NAMALWA (cell line): ENCODE data around the gene SFXN5.
A peak's percentile ranks its signal among the peaks of the same experiment; 100 is the strongest.
"Not testable (repeated sequence)": the region's sequence is repeated elsewhere in the genome, so short reads cannot be mapped to it uniquely, and the experiment has no call there.

Source experiments
- DNase-seq: peaks from one replicate; pipeline ENCODE4 v3.0.0-alpha.2; 2015; ENCODE audit warnings: low spot score

The SFXN5 gene

DNA sequence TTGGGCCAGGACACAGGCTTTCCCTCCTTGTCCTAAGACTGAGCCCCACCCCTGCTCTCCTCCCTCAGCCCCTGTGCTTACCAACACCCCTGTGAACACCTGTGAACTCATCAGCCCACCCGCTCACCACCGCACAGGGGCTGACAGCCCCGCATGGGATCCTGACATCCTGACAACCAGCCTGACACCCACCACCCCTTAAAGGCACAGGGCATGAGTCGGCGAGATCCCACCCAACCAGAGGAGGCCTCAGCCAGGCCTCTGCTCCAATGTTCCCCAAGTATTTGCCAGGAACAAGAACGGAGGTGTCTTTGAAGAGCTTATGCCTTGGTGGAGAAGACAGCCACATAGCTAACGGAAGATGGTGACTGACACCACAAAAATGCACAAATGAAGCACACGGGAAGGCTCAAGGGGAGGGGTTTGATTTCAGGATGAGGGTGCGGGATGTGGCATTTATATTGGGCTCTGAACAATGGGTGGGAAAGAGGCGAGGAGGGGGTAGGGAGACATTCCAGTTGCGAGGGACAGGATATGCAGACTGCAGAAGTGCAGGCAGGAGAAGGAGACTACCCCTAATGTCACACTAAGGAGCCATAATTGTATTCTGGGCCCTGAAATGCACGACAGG, 30.2 kb upstream of the SFXN5 start:
- DNase-seq: no peak

DNA sequence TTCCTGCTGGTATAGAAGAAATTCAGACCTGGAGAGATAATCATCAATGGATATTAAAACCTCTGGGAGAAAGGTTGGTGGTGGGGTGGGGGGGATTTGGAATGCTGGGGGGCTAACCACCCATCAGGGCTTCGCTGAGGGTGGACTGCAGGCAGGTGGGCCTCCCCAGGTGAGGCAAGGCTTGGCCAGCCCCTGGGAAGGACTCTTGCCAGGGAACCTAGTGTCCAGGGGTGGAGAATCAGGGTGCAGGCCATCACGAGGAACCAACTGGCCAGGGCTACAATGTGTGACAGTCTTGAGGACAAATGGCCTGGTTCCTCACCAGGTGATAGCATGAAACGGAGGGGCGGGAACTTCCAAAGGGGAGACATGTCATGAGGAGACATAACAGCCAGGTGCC, 29.4 kb upstream of the SFXN5 start:
- no peak for DNase-seq

DNA sequence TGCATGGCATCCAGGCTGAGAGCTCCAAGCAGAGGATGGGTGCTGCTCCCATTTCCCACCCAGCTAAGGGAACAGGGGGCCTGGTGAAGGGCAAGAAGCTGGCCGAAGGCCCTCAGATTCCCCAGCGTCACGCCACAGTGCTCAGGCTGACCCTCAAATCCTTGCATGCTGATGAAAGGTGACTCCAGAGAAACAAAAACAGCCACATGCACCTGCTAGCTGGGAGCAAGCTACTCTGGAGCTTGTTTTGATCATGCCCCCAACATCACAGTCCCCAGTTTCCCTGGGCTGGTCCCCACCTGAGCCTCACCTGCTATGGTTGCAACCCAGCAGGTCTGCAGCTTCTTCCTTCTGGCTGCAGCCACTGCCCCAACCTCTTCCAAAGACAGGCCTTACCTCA, 28.0 kb upstream of the SFXN5 start:
- DNase-seq: no peak

DNA sequence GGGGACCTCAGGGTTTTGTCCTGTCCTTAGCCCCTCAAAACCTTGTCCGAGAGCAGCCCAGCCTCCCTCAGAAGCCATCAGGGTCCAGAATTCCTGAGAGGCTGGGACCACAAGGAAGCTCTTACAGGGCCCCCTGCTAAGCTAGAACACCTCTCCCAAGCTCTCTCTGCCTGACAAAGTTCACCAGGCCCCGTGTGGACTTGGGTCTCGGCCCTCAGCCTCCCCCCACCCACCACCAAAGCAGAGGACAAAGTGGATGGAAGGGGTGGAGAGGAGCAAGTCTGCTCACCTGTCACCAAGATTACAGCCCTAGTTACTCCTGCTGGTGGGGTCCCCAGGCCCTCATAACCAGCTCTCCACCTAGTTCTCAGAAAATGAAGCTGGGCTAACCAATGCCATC, 24.4 kb upstream of the SFXN5 start:
- no peak for DNase-seq

DNA sequence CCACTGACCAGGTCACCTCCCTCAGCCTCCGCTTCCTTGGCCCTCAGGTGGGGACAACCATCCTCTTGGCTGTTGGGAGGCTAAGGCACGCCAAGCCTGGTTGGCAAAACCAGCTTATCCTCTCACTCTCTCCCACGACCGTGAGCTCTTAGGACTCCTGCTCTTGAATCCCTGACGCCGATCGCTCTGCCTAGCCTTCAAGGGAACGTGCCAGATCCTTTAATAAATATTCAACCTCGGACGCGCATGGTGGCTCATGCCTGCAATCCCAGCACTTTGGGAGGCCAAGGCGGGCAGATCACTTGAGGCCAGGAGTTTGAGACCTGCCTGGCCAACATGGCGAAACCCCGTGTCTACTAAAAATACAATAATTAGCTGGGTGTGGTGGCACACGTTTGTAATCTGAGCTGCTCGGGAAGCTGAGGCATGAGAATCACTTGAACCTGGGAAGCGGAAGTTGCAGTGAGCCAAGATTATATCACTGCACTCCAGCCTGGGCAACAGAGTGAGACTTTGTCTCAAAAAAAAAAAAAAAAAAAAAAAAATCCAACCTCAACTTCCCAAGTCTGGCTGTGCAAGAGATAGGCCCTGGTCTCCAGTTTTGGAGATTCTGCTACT, 22.2 kb upstream of the SFXN5 start:
- DNase-seq: not testable (repeated sequence)

GRCh38 chr2:73092146-73092783, 20.8 kb upstream of the SFXN5 start:
- DNase-seq: no peak

GRCh38 chr2:73091696-73092095, 20.2 kb upstream of the SFXN5 start:
- no peak for DNase-seq

DNA sequence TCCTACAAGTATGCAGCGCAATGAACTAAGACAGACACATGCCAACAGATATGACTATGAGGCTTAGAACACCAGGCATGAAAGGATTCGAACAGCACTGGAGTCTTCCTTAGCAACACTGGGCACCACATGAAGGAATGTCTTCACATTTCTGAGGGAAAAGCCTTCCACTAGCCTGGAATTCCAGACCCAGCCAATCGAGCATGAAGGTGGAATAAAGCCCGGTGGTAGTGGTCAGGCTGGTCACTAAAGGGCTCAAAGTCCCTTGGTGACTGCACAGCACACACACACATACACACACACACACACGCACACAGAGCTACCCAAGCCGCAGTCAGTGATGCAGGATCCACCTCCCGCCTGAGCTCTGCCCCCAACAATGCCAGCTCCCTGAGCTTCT, 19.7 kb upstream of the SFXN5 start:
- DNase-seq: no peak

DNA sequence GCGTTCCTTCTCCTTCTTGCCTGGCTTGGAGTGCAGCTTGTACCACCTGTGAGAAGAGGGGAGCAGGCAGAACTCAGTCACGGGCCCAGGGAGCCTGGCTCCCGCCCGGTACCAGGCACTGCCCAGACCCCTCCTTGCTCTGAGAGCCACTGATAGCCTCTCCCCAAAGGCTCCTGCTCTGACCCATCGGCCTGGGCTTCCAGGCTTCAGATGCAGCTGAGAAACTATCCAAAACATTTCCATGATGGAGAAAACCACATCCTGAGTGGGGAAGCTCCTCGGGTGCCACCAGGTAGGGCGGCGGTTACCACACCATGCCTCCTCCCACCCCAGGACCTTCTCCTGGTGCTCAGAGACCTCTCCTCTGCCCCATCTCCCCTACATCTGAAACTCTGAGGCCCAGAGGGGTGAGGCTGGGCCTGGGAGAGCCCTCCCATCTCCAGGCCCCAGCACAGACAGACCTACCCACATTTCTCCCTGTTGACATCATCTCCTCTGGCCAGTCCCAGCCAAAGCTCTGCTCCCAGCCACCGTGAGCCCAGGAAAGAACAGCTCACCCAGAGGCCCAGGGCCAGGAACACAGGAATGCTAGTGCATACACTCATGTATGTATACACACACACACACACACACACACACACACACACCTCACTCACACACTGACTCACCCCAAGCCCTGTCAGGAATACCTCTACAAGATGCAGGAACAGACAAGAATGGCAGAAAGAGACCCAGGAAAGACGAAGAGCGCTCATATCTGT, 17.9 kb upstream of the SFXN5 start:
- no peak for DNase-seq

GRCh38 chr2:73088703-73089102, 17.2 kb upstream of the SFXN5 start:
- no peak for DNase-seq

DNA sequence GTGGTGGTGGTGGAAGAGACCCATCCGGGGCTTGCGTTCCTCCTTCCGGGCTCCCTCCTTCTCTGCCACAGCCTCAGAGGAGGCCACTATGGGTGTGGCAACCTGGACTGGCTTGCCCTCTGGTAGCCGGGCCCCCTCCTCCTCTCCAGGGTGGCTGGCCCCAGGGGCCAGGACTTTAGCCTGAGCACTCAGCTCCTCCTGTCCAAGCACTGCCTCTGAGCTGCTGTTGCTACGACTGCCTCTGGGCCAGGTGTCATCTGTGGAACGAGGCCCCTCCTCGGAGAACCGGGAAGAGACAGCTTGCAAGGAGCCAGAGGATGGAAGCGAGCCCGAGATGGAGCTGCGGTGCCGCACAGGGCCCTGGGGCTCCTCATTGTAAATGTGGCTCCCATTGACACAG, 16.7 kb upstream of the SFXN5 start:
- no peak for DNase-seq

- DNase-seq: no peak
Observed at GRCh38 chr2:73087311-73087710, 15.8 kb upstream of the SFXN5 start.

GRCh38 chr2:73085691-73086090, 14.2 kb upstream of the SFXN5 start:
- peak; percentile 87 for DNase-seq

- DNase-seq: no peak
Observed at GRCh38 chr2:73084971-73085370, 13.5 kb upstream of the SFXN5 start.

DNA sequence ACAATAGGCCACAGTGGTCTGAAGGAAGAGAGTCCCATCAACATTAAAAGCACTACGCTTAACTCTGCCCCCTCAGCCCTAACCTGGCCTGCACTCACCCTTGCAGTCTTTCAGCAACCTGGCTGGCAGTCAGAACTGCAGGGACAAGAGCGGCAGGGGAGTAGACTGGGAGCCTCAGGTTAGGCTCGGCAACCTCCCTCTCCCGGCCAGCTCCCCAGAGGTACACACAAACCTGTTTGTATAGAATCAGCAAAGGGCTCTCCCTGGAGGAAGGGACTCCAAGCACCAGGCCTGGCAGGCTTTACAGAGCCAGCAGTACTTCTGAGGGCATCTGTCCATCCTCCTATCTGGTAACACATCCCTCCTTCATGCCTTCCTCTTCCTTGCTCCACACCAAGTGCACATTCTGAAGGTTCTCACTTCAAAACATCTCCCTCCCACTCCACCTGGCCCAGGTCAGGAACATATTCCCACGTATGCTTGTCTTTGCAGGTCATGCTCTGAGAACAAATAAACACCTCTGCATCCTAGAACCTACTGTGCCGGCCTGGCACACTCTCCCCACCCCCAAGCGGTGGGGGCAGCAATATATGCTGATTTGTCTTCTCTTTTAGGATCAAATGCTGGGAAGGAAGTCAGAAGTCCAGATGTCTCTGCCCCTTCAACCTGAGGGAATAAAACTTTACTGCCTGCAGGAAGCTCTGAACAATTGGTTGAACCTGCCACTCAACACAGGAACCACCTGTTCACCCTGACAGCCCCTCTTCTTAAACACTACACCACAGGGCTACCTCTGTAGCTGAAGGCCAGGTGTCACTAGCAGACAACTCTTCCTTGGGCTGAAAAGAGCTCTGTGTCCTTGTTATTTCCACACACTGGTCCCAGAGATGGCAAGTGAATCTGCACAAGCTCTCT, 12.6 kb upstream of the SFXN5 start:
- DNase-seq: no peak

DNA sequence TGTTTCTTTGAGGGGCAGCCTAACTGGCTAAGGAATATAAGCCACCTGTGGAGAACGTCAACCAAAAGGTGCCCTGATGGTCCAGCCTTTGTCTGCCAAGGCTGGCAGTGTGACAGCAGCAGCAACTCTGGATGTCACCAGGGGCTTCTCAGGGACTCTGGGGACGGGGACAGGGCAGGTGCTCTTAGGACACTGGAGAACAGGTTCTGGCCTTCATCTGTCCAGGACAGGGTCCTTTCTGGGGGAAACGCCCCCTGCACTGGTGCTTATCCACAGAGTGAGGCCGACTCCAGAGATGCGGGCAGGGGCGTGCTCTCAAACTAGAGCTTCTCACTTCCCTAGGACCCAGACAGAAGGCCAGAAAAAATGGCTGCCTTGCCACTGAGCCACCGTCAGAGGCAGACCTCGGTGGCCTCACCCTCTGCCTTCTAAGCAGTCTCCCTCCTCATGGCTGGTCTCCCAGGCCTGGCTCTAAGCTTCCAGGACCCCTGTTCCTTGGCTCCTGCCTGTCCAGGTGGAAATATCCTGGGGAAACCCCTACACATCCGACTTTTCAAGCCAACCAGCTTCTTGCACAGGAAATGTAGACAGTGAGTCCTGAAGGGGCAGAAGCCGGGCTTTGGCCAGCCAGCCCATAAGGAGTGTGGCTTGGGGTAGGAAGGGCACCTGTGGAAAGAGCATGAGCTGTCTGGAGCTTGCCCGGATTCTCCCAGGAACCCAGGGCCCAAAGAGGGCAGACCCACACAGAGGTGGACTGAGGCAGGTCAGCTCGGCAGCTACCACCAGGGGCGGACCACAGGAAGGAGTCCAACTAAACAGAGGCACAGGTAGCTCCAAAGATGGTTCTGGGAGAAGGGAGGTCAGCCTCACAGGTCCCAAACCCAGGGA, 11.3 kb upstream of the SFXN5 start:
- DNase-seq: no peak

DNA sequence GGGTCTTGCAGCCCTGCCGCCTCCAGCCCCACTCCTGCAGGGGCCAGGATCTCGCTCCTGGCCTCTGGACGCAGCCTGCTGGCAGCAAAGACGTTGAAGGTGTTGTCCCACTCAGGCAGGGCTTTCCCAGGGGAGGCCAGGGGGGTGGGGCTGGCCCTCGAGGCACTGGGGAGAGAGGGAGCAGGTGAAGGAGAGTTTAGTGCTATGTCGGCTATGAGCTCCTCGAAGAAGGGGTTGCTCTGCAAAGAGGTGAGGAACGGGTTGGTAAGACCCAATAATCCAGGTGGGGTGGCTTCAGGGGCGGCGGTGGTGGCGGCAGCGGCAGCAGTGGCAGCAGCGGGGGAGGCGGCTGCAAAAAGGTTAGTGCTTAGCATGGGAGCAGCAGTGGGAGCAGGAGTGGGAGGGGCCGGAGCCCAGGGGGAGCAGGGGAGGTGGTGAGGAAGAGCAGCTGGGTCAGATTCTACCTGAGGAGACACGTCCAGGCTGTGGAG, 9.7 kb upstream of the SFXN5 start:
- no peak for DNase-seq

DNA sequence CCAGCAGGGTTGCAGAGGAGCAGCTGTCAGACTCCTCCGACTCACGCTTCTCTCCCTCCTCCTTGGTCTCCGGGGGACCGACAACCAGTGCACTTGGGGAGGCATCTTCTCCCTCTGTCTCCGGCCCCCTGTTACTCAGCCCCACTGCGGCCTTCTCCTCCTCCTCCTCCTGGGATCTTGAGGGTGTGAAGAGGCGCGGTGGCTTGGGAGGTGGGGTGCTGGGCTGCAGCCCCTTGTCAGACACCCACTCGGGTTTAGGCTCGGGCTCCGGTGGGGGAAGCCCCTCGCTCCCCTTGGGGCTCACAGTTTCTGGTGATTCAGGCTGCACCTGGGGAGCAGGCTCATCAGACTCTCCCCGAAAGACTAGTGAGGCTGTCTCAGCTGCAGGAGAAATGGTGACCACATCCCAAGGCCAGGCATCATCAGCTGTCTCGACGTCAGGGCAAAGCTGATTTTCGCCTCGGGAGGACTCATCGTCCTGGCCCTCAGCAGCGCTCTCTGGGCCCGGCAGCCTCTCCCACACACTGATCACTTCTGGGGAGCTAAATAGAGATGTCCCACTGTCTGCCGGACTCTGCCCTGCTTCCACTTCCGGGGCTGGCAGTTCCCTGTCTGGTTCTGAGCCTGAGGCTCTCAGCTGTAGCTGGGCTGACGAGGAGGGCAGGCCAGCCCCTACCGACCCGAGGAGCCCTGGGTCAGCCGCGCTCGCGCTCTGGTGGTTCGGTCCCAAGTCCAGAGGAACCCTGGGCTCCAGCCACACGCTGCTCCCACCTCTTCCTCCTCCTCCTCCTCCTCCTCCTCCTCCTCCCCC, 9.0 kb upstream of the SFXN5 start:
- no peak for DNase-seq

GRCh38 chr2:73079636-73080035, 8.1 kb upstream of the SFXN5 start:
- no peak for DNase-seq
